ENCODE measurements around the gene ADSS1. TPM values are rescaled to one million over a fixed set of nuclear protein-coding genes. Genes with fewer than 3 reads are reported as not detected.

ADSS1 gene
- total and polyA plus RNA-seq, 4 donors, result 5.3 to 9.3 (median 7.1) TPM

- H3K36me3 ChIP-seq (ENCODE audit: control insufficient read depth in 4 of 4, insufficient read depth in 4 of 4, low read length in 4 of 4), result peaks cover 0 to 7% (median 2%) of the 10 kb centered on the region in 4 donors
- no peaks in the 10 kb centered on the region for H3K27me3 ChIP-seq (ENCODE audit: control insufficient read depth in 3 of 3, insufficient read depth in 3 of 3, low read length in 2 of 3)
- TF ChIP-seq, protein P1, sequence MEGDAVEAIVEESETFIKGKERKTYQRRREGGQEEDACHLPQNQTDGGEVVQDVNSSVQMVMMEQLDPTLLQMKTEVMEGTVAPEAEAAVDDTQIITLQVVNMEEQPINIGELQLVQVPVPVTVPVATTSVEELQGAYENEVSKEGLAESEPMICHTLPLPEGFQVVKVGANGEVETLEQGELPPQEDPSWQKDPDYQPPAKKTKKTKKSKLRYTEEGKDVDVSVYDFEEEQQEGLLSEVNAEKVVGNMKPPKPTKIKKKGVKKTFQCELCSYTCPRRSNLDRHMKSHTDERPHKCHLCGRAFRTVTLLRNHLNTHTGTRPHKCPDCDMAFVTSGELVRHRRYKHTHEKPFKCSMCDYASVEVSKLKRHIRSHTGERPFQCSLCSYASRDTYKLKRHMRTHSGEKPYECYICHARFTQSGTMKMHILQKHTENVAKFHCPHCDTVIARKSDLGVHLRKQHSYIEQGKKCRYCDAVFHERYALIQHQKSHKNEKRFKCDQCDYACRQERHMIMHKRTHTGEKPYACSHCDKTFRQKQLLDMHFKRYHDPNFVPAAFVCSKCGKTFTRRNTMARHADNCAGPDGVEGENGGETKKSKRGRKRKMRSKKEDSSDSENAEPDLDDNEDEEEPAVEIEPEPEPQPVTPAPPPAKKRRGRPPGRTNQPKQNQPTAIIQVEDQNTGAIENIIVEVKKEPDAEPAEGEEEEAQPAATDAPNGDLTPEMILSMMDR (IDR thresholded peaks at IDR 0.05; ENCODE audit: control extremely low read depth, extremely low read depth), result no peak
- 2 to 5% methylated on average over 50 to 76 of the region's 76 CpGs for WGBS, 2 donors
- ATAC-seq (ENCODE audit: insufficient read depth, low FRiP score) (peak; percentile 41), DNase-seq (peak; percentile 69 to 80 (median 76))
- no peaks in the 10 kb centered on the region for H3K9me3 ChIP-seq (ENCODE audit: control insufficient read depth in 4 of 4, insufficient read depth in 3 of 4, low read length in 3 of 4)
- peak within 1 kb of the TSS; percentile 86 for H3K4me3 ChIP-seq
- H3K4me1 ChIP-seq (ENCODE audit: control insufficient read depth in 5 of 5, insufficient read depth in 5 of 5, low read length in 5 of 5), result peaks cover 4 to 51% (median 8%) of the 10 kb centered on the region in 5 donors
- H3K9ac ChIP-seq (ENCODE audit: insufficient read depth in 1 of 2, low read length in 2 of 2), result peak within 1 kb of the TSS in 1 of 2 donors; percentile 42
- peak within 1 kb of the TSS; percentile 68 to 81 for H3K27ac ChIP-seq (ENCODE audit: low read depth in 1 of 2, low read length in 1 of 2)
Measured at GRCh38 chr14:104689109-104689880, 34.7 kb upstream of the ADSS1 start, which contains the start of gene INF2. Gene INF2, plus strand, starts transcription at chr14:104689618. Its CDS starts 11,748 bp downstream, at chr14:104701366.

GRCh38 chr14:104689881-104690711, 33.9 kb upstream of the ADSS1 start:
- TF ChIP-seq, protein P1 (IDR thresholded peaks at IDR 0.05; ENCODE audit: control extremely low read depth, extremely low read depth), result no peak
- H3K4me3 ChIP-seq, result peak overlapping the region; percentile 86
- no peak for ATAC-seq (ENCODE audit: insufficient read depth, low FRiP score)
- H3K9me3 ChIP-seq (ENCODE audit: control insufficient read depth in 4 of 4, insufficient read depth in 3 of 4, low read length in 3 of 4), result no peaks in the 10 kb centered on the region
- H3K9ac ChIP-seq (ENCODE audit: insufficient read depth in 1 of 2, low read length in 2 of 2), result peak overlapping the region in 1 of 2 donors; percentile 42
- 5 to 13% methylated on average over 39 to 50 of the region's 50 CpGs for WGBS, 2 donors
- H3K36me3 ChIP-seq (ENCODE audit: control insufficient read depth in 4 of 4, insufficient read depth in 4 of 4, low read length in 4 of 4), result peaks cover 0 to 7% (median 2%) of the 10 kb centered on the region in 4 donors
- no peak for DNase-seq
- H3K27me3 ChIP-seq (ENCODE audit: control insufficient read depth in 3 of 3, insufficient read depth in 3 of 3, low read length in 2 of 3), result no peaks in the 10 kb centered on the region
- peaks cover 4 to 57% (median 14%) of the 10 kb centered on the region in 5 donors for H3K4me1 ChIP-seq (ENCODE audit: control insufficient read depth in 5 of 5, insufficient read depth in 5 of 5, low read length in 5 of 5)
- peak overlapping the region; percentile 42 to 81 for H3K27ac ChIP-seq (ENCODE audit: low read depth in 1 of 2, low read length in 1 of 2)

DNA sequence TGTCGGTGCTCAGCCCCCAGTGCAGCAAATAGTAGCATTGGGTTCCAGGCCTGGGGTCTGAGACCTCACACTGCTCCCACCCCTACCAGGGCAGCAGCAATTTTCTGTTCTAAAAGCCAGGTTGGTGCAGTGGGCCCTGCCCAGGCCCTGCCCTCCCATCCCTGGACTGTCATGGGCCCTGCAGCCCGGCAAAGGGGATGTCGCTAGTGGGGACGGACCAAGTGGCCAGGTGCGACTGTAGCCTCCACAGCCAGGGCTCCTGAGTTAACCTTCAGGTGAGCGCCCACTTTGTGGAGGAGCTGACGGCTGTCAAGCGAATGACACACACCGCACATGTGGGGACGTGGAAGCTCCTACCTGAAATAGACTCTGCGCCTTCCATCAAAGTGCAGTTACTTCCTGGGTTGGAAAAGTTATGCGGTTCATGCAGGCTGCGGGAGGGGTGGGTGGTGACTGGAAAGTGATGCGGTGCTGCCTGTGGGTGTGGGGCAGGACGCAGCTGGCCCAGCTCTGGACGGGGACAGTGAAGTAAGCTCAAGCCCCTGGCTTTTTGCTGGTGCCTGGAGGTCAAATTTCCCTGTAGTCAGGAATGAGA, 33.1 kb upstream of the ADSS1 start:
- peak overlapping the region; percentile 86 for H3K4me3 ChIP-seq
- TF ChIP-seq, protein P1 (IDR thresholded peaks at IDR 0.05; ENCODE audit: control extremely low read depth, extremely low read depth), result no peak
- H3K9ac ChIP-seq (ENCODE audit: insufficient read depth in 1 of 2, low read length in 2 of 2), result no peak overlapping the region
- peaks cover 4 to 64% (median 15%) of the 10 kb centered on the region in 5 donors for H3K4me1 ChIP-seq (ENCODE audit: control insufficient read depth in 5 of 5, insufficient read depth in 5 of 5, low read length in 5 of 5)
- WGBS, 2 donors, result 79 to 82% methylated on average over 16 of the region's 16 CpGs
- DNase-seq, result no peak
- H3K36me3 ChIP-seq (ENCODE audit: control insufficient read depth in 4 of 4, insufficient read depth in 4 of 4, low read length in 4 of 4), result peaks cover 0 to 8% (median 2%) of the 10 kb centered on the region in 4 donors
- no peaks in the 10 kb centered on the region for H3K27me3 ChIP-seq (ENCODE audit: control insufficient read depth in 3 of 3, insufficient read depth in 3 of 3, low read length in 2 of 3)
- peak overlapping the region in 1 of 2 donors; percentile 81 for H3K27ac ChIP-seq (ENCODE audit: low read depth in 1 of 2, low read length in 1 of 2)
- no peaks in the 10 kb centered on the region for H3K9me3 ChIP-seq (ENCODE audit: control insufficient read depth in 4 of 4, insufficient read depth in 3 of 4, low read length in 3 of 4)
- ATAC-seq (ENCODE audit: insufficient read depth, low FRiP score), result no peak

Measured in lung (tissue), 12 donors.